ENCODE measurements around the gene PYY.

Gene PYY

DNA sequence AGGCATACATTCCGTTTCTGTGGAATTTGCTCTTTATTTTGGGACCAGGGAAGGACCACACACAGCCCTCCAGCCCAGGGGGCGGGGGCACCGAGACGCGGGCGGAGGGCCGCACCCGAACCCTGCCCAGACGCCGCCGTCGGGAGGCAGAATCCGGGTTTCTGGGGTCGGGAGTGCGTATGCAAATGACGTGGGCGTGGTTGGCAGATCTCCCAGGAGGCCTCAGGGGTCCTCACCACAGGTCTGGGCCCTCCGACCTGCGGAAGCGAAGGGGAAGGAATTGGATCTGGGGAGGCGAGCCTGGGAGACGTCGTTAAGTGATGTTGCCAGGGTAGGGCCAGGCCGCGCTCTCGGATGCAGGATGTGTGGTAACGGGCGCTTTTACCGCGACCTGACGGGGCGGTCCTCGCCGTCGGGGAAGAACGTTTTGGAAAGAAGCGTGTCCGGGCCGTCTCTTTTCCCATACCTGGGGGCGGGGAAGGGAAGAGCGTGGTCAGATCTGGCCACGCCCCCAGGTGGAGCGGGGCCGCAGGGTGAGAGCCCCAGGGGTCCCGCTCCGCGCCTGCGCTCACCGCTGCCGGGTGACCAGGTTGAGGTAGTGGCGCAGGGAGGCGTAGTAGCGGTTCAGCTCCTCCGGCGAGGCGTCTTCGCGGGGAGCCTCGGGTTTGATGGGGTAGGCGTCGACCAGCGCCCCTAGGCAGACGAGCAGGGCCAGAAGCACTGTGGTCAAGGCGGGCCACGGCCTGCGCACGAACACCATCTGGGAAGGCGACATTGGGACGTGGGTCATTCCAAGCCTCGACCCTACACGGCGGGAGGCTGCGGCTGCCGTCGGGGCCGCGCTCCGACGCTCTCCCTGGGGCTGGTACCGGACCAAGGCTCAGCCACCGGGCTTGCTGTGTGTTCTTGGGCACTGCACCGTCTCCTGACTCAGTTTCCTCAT, 745 bp downstream of the PYY start:
- H3K4me3 ChIP-seq (ENCODE audit: insufficient read length, low read depth): peak overlapping the region; percentile 68
- H3K4me1 ChIP-seq (ENCODE audit: insufficient read depth, insufficient read length): peaks cover 7% of the 10 kb centered on the region

DNA sequence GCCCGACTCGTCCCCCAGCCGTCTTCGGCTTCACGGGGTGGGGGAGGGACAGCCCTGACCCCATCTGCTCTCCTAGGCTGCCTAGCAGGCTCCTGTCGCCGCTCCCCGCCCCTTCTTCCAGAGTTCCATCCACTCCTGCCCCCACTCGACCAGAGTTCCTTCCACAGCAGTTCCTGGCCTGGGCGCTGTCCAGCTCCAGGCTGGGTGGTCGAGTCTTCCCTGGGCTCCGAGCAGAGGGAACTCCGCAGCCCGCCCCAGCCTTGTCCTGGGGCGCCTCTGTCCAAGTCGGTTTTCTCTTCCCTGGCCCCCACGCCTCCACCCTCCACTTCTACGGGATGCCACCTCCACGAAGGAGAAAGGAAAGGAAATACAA, 1.4 kb downstream of the PYY start:
- no peaks in the 10 kb centered on the region for H3K9me3 ChIP-seq (ENCODE audit: insufficient read depth, low read length)
- peak overlapping the region; percentile 68 for H3K4me3 ChIP-seq (ENCODE audit: insufficient read length, low read depth)
- no peaks in the 10 kb centered on the region for H3K27me3 ChIP-seq (ENCODE audit: insufficient read depth, insufficient read length)
- peak overlapping the region; percentile 96 for H3K9ac ChIP-seq (ENCODE audit: insufficient read length, low read depth)
- TF ChIP-seq SUZ12 (IDR thresholded peaks at IDR 0.05; ENCODE audit: extremely low read depth, insufficient read depth, insufficient read length) (no peak), ZNF274 (IDR thresholded peaks at IDR 0.05; ENCODE audit: low read depth, low read length) (no peak), YY1 (IDR thresholded peaks at IDR 0.05; ENCODE audit: insufficient read depth, insufficient read length) (no peak)
- H3K4me1 ChIP-seq (ENCODE audit: insufficient read depth, insufficient read length): peaks cover 7% of the 10 kb centered on the region
- H3K36me3 ChIP-seq (ENCODE audit: insufficient read depth, insufficient read length, low read length): no peaks in the 10 kb centered on the region
- DNase-seq (ENCODE audit: low read depth, low spot score): no peak

More for the DNA sequence above, 745 bp downstream of the PYY start:
- peak overlapping the region; percentile 96 for H3K9ac ChIP-seq (ENCODE audit: insufficient read length, low read depth)
- DNase-seq (ENCODE audit: low read depth, low spot score): peak; percentile 74
- H3K27me3 ChIP-seq (ENCODE audit: insufficient read depth, insufficient read length): no peaks in the 10 kb centered on the region
- H3K36me3 ChIP-seq (ENCODE audit: insufficient read depth, insufficient read length, low read length): no peaks in the 10 kb centered on the region
- no peak for TF ChIP-seq ZNF274 (IDR thresholded peaks at IDR 0.05; ENCODE audit: low read depth, low read length)
- no peak for TF ChIP-seq YY1 (IDR thresholded peaks at IDR 0.05; ENCODE audit: insufficient read depth, insufficient read length)
- no peak for TF ChIP-seq SUZ12 (IDR thresholded peaks at IDR 0.05; ENCODE audit: extremely low read depth, insufficient read depth, insufficient read length)
- H3K9me3 ChIP-seq (ENCODE audit: insufficient read depth, low read length): no peaks in the 10 kb centered on the region

DNA sequence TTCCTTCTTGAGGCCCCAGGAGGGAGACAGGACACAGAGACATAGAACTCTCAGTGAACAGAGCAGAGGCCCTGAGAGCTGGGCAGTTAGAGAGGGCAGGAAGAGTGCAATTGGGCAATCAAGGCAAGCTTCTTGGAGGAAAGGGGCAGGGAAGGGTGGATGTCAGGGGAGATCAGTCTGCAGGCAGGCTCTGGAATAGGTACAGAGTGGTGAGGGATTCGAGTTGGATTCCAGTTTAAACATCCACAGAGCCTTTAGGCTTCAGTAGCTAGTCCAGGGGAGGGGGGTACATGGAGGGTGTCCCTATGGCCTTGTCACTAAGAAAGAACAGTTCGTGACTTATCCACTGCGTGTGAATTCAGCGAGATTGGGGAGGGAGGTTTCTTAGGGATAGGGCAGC, 2.0 kb downstream of the PYY start:
- peak overlapping the region; percentile 96 for H3K9ac ChIP-seq (ENCODE audit: insufficient read length, low read depth)
- TF ChIP-seq SUZ12 (IDR thresholded peaks at IDR 0.05; ENCODE audit: extremely low read depth, insufficient read depth, insufficient read length) (no peak), YY1 (IDR thresholded peaks at IDR 0.05; ENCODE audit: insufficient read depth, insufficient read length) (no peak), ZNF274 (IDR thresholded peaks at IDR 0.05; ENCODE audit: low read depth, low read length) (no peak)
- peak overlapping the region; percentile 68 for H3K4me3 ChIP-seq (ENCODE audit: insufficient read length, low read depth)

DNA sequence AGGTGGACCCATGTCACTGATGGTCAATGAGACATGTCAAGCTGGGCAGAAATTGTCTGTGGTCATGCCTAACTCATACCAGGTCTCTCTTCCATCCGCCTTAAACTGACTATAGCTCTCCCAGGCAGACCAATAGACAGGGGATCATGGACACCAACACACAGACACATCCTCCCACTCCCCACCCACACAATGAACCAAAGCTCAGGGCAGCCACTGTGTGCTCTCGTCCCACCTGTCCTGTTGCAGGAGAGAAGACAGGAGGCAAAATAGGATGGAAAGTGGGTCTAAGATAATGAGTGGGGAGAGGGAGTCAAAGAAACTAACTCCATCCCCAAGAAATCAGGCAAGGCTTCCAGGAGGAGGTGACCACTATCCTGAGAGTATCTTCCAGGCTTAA, 3.2 kb downstream of the PYY start:
- no peak overlapping the region for H3K4me3 ChIP-seq (ENCODE audit: insufficient read length, low read depth)
- no peaks in the 10 kb centered on the region for H3K27me3 ChIP-seq (ENCODE audit: insufficient read depth, insufficient read length)
- no peaks in the 10 kb centered on the region for H3K36me3 ChIP-seq (ENCODE audit: insufficient read depth, insufficient read length, low read length)
- no peak for DNase-seq (ENCODE audit: low read depth, low spot score)
- no peaks in the 10 kb centered on the region for H3K9me3 ChIP-seq (ENCODE audit: insufficient read depth, low read length)
- TF ChIP-seq YY1 (IDR thresholded peaks at IDR 0.05; ENCODE audit: insufficient read depth, insufficient read length) (no peak), ZNF274 (IDR thresholded peaks at IDR 0.05; ENCODE audit: low read depth, low read length) (no peak), SUZ12 (IDR thresholded peaks at IDR 0.05; ENCODE audit: extremely low read depth, insufficient read depth, insufficient read length) (no peak)
- H3K9ac ChIP-seq (ENCODE audit: insufficient read length, low read depth): no peak overlapping the region
- peaks cover 12% of the 10 kb centered on the region for H3K4me1 ChIP-seq (ENCODE audit: insufficient read depth, insufficient read length)

More for the DNA sequence above, 2.0 kb downstream of the PYY start:
- Histone ChIP-seq H3K27me3 (ENCODE audit: insufficient read depth, insufficient read length) (no peaks in the 10 kb centered on the region), H3K36me3 (ENCODE audit: insufficient read depth, insufficient read length, low read length) (no peaks in the 10 kb centered on the region), H3K9me3 (ENCODE audit: insufficient read depth, low read length) (no peaks in the 10 kb centered on the region), H3K4me1 (ENCODE audit: insufficient read depth, insufficient read length) (peaks cover 8% of the 10 kb centered on the region)
- DNase-seq (ENCODE audit: low read depth, low spot score): no peak

- Histone ChIP-seq H3K9ac (ENCODE audit: insufficient read length, low read depth) (no peak overlapping the region), H3K4me3 (ENCODE audit: insufficient read length, low read depth) (no peak overlapping the region), H3K27me3 (ENCODE audit: insufficient read depth, insufficient read length) (no peaks in the 10 kb centered on the region), H3K36me3 (ENCODE audit: insufficient read depth, insufficient read length, low read length) (no peaks in the 10 kb centered on the region), H3K9me3 (ENCODE audit: insufficient read depth, low read length) (no peaks in the 10 kb centered on the region), H3K4me1 (ENCODE audit: insufficient read depth, insufficient read length) (peaks cover 12% of the 10 kb centered on the region)
- no peak for DNase-seq (ENCODE audit: low read depth, low spot score)
- TF ChIP-seq ZNF274 (IDR thresholded peaks at IDR 0.05; ENCODE audit: low read depth, low read length) (no peak), YY1 (IDR thresholded peaks at IDR 0.05; ENCODE audit: insufficient read depth, insufficient read length) (no peak), SUZ12 (IDR thresholded peaks at IDR 0.05; ENCODE audit: extremely low read depth, insufficient read depth, insufficient read length) (no peak)
These were observed 4.0 kb downstream of the PYY start for GRCh38 chr17:43949781-43950180.

DNA sequence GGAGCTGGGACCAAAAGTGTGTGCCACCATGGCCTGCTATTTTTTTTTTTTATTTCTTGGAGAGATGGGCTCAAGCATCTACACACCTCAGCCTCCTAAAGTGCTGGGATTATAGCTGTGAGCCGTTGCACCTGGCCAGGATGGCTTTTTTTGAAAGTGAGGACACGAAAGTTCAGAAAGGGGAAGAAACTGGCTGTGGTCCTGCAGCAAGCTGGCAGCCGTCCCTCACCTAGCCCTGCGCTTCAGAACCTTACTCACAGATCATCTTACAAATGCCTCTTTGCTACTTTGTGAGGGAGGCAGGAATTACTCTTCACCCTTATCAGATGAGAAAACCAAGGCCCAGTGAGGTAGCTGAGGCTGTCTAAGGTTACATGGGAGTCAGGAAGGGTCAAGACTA, 7.0 kb downstream of the PYY start:
- DNase-seq (ENCODE audit: low read depth, low spot score): no peak
- Histone ChIP-seq H3K4me1 (ENCODE audit: insufficient read depth, insufficient read length) (peaks cover 13% of the 10 kb centered on the region), H3K36me3 (ENCODE audit: insufficient read depth, insufficient read length, low read length) (no peaks in the 10 kb centered on the region), H3K4me3 (ENCODE audit: insufficient read length, low read depth) (no peak overlapping the region), H3K9ac (ENCODE audit: insufficient read length, low read depth) (no peak overlapping the region), H3K27me3 (ENCODE audit: insufficient read depth, insufficient read length) (no peaks in the 10 kb centered on the region), H3K9me3 (ENCODE audit: insufficient read depth, low read length) (no peaks in the 10 kb centered on the region)
- TF ChIP-seq SUZ12 (IDR thresholded peaks at IDR 0.05; ENCODE audit: extremely low read depth, insufficient read depth, insufficient read length) (no peak), YY1 (IDR thresholded peaks at IDR 0.05; ENCODE audit: insufficient read depth, insufficient read length) (no peak), ZNF274 (IDR thresholded peaks at IDR 0.05; ENCODE audit: low read depth, low read length) (no peak)

DNA sequence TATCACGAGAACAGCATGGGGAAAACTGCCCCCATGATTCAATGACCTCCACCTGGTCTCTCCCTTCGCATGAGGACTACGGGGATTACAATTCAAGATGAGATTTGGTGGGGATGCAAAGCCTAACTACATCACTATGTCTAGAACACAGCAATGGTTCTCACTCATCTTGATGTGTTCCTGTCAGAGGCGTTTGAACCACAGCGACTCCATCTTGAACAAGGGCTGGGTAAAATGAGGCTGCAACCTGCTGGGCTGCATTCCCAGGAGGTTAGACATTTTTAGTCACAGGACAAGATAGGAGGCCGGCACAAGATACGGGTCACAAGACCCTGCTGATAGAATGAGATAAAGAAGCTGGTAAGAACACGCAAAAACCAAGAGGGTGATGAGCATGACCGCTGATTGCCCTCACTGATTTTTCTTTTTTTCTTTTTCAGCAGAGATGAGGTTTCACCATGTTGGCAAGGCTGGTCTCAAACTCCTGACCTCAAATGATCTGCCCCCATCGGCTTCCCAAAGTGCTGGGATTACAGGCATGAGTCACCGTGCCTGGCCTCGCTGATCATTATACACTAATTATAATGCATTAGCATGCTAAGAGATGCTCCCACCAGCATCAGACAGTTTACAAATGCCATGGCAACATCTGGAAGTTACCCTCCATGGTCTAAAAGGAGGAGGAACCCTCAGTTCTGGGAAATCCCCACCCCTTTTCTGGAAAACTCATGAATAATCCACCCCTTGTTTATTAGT, 8.5 kb downstream of the PYY start:
- Histone ChIP-seq H3K9me3 (ENCODE audit: insufficient read depth, low read length) (no peaks in the 10 kb centered on the region), H3K4me1 (ENCODE audit: insufficient read depth, insufficient read length) (peaks cover 16% of the 10 kb centered on the region), H3K9ac (ENCODE audit: insufficient read length, low read depth) (no peak overlapping the region), H3K27me3 (ENCODE audit: insufficient read depth, insufficient read length) (no peaks in the 10 kb centered on the region), H3K36me3 (ENCODE audit: insufficient read depth, insufficient read length, low read length) (no peaks in the 10 kb centered on the region), H3K4me3 (ENCODE audit: insufficient read length, low read depth) (no peak overlapping the region)
- TF ChIP-seq ZNF274 (IDR thresholded peaks at IDR 0.05; ENCODE audit: low read depth, low read length) (no peak), YY1 (IDR thresholded peaks at IDR 0.05; ENCODE audit: insufficient read depth, insufficient read length) (no peak), SUZ12 (IDR thresholded peaks at IDR 0.05; ENCODE audit: extremely low read depth, insufficient read depth, insufficient read length) (no peak)
- no peak for DNase-seq (ENCODE audit: low read depth, low spot score)
